ENCODE results near the gene SS18.
"Not testable (repeated sequence)": the region's sequence is repeated elsewhere in the genome, so short reads cannot be mapped to it uniquely, and the experiment has no call there.

The SS18 gene, protein sequence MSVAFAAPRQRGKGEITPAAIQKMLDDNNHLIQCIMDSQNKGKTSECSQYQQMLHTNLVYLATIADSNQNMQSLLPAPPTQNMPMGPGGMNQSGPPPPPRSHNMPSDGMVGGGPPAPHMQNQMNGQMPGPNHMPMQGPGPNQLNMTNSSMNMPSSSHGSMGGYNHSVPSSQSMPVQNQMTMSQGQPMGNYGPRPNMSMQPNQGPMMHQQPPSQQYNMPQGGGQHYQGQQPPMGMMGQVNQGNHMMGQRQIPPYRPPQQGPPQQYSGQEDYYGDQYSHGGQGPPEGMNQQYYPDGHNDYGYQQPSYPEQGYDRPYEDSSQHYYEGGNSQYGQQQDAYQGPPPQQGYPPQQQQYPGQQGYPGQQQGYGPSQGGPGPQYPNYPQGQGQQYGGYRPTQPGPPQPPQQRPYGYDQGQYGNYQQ

DNA sequence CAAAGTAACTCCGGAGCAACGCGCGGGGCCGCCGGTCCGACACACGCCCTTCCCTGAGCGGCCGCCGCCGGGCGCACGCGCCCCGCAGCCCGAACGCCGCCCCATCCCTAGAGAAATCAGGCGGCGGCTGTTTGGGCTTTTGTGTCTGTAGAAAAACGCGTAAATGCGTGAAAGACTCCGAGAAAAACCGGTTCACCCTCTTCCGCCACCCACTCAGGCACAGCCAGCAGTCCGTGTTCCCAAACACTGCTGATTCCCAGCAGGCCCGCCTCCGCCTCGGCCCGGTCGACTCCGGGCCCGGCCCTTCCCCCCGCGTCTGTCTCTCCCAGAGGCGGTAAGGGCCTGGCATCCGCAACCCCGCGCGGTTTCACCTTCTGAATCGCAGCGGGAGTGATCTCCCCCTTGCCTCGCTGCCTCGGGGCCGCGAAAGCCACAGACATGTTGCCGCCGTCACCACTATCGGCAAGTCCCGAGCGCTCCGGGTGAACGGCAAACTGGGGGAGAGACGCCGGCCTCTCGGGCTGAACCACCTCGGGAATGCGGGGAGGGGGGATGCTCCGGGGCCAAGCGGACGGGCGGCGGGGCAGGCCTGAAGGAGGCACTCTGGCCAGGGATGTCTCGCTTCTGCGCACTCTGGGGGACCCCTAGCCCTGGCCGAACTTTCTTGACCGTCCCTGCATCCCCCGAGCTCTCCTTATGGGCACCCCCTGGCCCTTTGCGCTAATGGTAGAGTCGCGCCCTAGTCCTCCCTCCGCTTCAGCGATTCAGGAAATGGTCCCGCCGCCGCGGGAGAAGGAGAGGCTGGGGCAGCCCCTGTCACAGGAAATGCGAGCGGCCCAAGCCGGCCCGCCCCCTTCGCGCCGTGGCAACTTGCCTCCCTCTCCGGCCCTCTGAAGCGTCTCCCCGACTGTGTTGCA lies at the start of gene SS18:
Gene SS18 (minus strand): TSS at position 484 of the 917 bp plus-strand sequence. CDS start 44 bp downstream, at position 440.
- DNase-seq (ENCODE audit: insufficient read length, low spot score) (peak; percentile 87), FAIRE-seq (no peak)
- TF ChIP-seq, protein P1, sequence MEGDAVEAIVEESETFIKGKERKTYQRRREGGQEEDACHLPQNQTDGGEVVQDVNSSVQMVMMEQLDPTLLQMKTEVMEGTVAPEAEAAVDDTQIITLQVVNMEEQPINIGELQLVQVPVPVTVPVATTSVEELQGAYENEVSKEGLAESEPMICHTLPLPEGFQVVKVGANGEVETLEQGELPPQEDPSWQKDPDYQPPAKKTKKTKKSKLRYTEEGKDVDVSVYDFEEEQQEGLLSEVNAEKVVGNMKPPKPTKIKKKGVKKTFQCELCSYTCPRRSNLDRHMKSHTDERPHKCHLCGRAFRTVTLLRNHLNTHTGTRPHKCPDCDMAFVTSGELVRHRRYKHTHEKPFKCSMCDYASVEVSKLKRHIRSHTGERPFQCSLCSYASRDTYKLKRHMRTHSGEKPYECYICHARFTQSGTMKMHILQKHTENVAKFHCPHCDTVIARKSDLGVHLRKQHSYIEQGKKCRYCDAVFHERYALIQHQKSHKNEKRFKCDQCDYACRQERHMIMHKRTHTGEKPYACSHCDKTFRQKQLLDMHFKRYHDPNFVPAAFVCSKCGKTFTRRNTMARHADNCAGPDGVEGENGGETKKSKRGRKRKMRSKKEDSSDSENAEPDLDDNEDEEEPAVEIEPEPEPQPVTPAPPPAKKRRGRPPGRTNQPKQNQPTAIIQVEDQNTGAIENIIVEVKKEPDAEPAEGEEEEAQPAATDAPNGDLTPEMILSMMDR (IDR thresholded peaks at IDR 0.05; ENCODE audit: insufficient read depth, missing control alignments) = no peak

DNA sequence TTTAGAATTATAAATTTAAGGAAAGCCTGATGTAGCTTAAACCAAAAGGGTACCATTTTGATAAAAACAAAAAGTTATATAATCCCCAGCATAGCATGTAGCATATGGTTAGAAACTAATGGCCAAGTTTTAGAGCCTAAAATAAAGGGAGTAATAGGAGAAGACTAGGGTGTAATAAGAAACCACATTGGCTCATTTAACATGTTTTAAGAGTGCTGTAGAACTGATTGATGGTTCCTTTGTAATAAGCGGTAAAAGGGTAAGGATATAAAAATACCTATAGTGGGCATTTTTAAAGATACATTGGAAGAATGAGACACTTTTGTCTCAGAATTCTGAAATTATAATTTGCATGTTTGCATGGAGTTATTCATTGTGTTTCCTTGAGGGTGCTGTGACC lies 45.1 kb upstream of the SS18 start:
- TF ChIP-seq, protein P1 (IDR thresholded peaks at IDR 0.05; ENCODE audit: insufficient read depth, missing control alignments) = no peak
- DNase-seq (ENCODE audit: insufficient read length, low spot score) = no peak
- peak; percentile 48 for FAIRE-seq

DNA sequence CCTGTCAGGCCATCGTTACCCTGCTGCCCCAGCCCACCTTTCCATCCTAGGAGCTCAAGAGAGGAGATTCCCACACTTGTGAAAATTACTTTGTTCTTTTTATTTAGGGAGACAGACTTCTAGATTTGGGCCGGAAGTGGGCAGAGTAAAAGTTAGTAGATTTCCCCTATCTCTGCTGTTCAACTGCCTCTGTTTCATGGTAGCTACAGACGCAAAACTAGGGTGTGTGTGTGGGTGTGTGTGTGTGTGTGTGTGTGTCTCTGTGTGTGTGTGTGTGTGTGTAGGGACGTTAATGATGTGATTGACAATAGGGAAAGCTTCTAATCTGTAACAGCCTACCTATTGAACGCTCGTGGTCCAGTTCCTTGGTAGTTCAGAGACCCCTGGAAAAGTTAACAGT lies 43.7 kb upstream of the SS18 start:
- FAIRE-seq (no peak), DNase-seq (ENCODE audit: insufficient read length, low spot score) (no peak)
- TF ChIP-seq, protein P1 (IDR thresholded peaks at IDR 0.05; ENCODE audit: insufficient read depth, missing control alignments) = no peak

DNA sequence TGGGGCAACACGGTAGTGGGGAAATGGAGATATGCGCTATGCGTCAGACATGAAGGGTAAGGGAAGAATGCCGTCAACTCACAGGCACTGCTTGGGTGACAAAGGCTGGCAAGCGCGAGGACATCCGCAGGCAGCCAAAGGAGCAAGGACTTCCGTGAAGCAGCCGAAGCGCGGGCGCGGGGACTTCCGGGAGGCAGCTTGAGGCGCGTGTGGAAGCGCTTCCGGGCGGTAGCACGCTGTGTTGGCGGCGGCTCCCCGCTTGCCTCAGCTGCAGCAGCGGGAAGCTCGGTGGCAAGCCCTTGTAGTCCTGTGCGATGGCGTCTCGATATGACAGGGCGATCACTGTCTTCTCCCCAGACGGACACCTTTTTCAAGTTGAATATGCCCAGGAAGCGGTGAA lies 43.2 kb upstream of the SS18 start, which contains the start of gene PSMA8:
Gene PSMA8 (plus strand): TSS at position 218 of the 400 bp plus-strand sequence. CDS start 97 bp downstream, at position 315.
- DNase-seq (ENCODE audit: insufficient read length, low spot score) (no peak), FAIRE-seq (no peak)
- TF ChIP-seq, protein P1 (IDR thresholded peaks at IDR 0.05; ENCODE audit: insufficient read depth, missing control alignments) = no peak

DNA sequence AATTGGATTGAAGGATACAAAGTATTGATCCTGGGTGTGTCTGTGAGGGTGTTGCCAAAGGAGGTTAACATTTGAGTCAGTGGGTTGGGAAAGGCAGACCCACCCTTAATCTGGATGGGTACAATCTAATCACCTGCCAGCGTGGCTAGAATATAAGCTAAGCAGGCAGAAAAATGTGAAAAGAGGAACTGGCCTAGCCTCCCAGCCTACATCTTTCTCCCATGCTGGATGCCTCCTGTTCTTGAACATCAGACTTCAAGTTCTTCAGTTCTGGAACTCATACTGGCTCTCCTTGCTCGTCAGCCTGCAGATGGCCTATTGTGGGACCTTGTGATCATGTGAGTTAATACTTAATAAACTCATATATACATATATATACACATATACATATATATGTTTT lies 37.8 kb upstream of the SS18 start:
- DNase-seq (ENCODE audit: insufficient read length, low spot score); FAIRE-seq: not testable (repeated sequence)

DNA sequence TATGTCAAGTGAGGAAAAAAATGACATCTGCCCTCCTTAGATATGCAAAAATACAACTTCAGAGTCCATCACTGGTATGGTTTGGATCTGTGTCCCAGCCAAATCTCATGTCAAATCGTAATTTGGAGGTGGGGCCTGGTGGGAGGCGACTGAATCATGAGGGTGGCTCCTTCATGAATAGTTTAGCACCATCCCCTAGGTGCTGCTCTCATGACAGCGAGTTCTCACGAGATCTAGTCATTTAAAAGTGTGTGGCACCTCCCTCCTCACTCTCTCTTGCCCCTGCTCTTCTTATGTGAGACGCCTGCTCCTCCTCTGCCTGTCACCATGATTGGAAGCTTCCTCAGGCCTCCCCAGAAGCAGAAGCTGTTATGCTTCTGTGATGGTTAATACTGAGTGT lies 37.4 kb upstream of the SS18 start:
- FAIRE-seq (no peak), DNase-seq (ENCODE audit: insufficient read length, low spot score) (no peak)
- TF ChIP-seq, protein P1 (IDR thresholded peaks at IDR 0.05; ENCODE audit: insufficient read depth, missing control alignments) = no peak

DNA sequence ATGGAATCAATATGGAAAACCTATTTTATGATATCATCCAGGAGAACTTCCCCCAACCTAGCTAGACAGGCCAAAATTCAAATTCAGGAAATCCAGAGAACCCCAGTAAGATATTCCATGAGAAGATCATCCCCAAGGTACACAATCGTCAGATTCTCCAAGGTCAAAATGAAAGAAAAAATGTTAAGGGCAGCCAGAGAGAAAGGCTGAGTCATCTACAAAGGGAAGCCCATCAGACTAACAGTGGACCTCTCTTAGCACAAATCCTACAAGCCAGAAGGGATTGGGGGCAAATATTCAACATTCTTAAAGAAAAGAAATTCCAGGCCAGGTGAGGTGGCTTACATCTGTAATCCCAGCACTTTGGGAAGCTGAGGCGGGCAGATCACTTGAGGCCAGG lies 31.6 kb upstream of the SS18 start:
- FAIRE-seq; DNase-seq (ENCODE audit: insufficient read length, low spot score): not testable (repeated sequence)

DNA sequence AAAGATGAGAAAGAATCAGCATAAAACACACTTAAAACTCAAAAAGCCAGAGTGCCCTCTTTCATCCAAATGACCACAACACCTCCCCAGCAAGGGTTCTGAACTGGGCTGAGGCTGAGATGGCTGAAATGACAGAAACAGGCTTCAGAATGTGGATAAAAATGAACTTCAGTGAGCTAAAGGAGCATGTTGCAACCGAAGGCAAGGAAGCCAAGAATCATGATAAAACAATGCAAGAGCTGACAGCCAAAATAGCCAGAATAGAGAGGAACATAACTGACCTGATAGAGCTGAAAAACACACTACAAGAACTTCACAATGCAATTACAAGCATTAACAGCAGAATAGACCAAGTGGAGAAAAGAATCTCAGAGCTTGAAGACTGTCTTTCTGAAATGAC lies 31.1 kb upstream of the SS18 start:
- FAIRE-seq (no peak), DNase-seq (ENCODE audit: insufficient read length, low spot score) (no peak)
- TF ChIP-seq, protein P1 (IDR thresholded peaks at IDR 0.05; ENCODE audit: insufficient read depth, missing control alignments) = no peak

All from D721Med (cell line).